Trophoblast cell (in vitro differentiated cells and primary cell): ENCODE data around the gene HIPK2.

Experiments
- DNase-seq, 2 donors: peaks; one replicate each; pipeline ENCODE4 v3.0.0-alpha.2; 2016
- H2AFZ ChIP-seq: 2 replicates; pipeline ENCODE4 v1.6.1; 2013; ENCODE audit warnings: low read length, moderate library complexity, mild to moderate bottlenecking; ENCODE audit not compliant: insufficient read depth, poor library complexity
- H2AK5ac ChIP-seq: 2 replicates; pipeline ENCODE4 v1.6.1; 2013; ENCODE audit warnings: mild to moderate bottlenecking, low read length
- H2BK120ac ChIP-seq: 2 replicates; pipeline ENCODE4 v1.6.1; 2013; ENCODE audit warnings: low read length, mild to moderate bottlenecking, moderate library complexity; ENCODE audit not compliant: insufficient read depth, poor library complexity
- H2BK12ac ChIP-seq: 2 replicates; pipeline ENCODE4 v1.6.1; 2013; ENCODE audit warnings: mild to moderate bottlenecking, low read length, moderate library complexity
- H2BK5ac ChIP-seq: 2 replicates; pipeline ENCODE4 v1.6.1; 2013; ENCODE audit warnings: low read length, low read depth, moderate library complexity, mild to moderate bottlenecking; ENCODE audit not compliant: poor library complexity
- H3K14ac ChIP-seq: 2 replicates; pipeline ENCODE4 v1.6.1; 2013; ENCODE audit warnings: mild to moderate bottlenecking, low read length
- H3K18ac ChIP-seq: 2 replicates; pipeline ENCODE4 v1.6.1; 2013; ENCODE audit warnings: mild to moderate bottlenecking, low read length
- H3K23ac ChIP-seq: 2 replicates; pipeline ENCODE4 v1.6.1; 2013; ENCODE audit warnings: low read length
- H3K27ac ChIP-seq: 2 replicates; pipeline ENCODE4 v1.5.1; 2013; ENCODE audit warnings: low read depth, mild to moderate bottlenecking, inconsistent platforms, low read length, moderate library complexity
- H3K27me3 ChIP-seq: 2 replicates; pipeline ENCODE4 v1.6.1; 2013; ENCODE audit warnings: inconsistent platforms, mild to moderate bottlenecking, low read length, moderate library complexity; ENCODE audit not compliant: insufficient read depth
- H3K36me3 ChIP-seq, 2 experiments: 1 replicate in 1 of 2; 2 replicates in 1 of 2; pipeline ENCODE4 v1.6.1; 2013; ENCODE audit warnings: low read length in 2 of 2, mild to moderate bottlenecking in 2 of 2, moderate library complexity in 1 of 2; ENCODE audit not compliant: insufficient read depth in 2 of 2, control insufficient read depth in 1 of 2
- H3K4ac ChIP-seq: 2 replicates; pipeline ENCODE4 v1.6.1; 2013; ENCODE audit warnings: low read depth, mild to moderate bottlenecking, low read length, moderate library complexity
- H3K4me1 ChIP-seq, 2 experiments: 1 replicate in 1 of 2; 2 replicates in 1 of 2; pipeline ENCODE4 v1.6.1; 2013; ENCODE audit warnings: low read length in 2 of 2, mild to moderate bottlenecking in 2 of 2, moderate library complexity in 1 of 2; ENCODE audit not compliant: insufficient read depth in 2 of 2, control insufficient read depth in 1 of 2
- H3K4me2 ChIP-seq: 2 replicates; pipeline ENCODE4 v1.6.1; 2013; ENCODE audit warnings: inconsistent platforms, mild to moderate bottlenecking, low read length, moderate library complexity
- H3K4me3 ChIP-seq: 2 replicates; pipeline ENCODE4 v1.5.1; 2013; ENCODE audit warnings: mild to moderate bottlenecking, low read depth, low read length, inconsistent platforms
- H3K79me1 ChIP-seq: one replicate; pipeline ENCODE4 v1.6.1; 2013; ENCODE audit warnings: low read length
- H3K79me2 ChIP-seq: 2 replicates; pipeline ENCODE4 v1.6.1; 2013; ENCODE audit warnings: low read length, mild to moderate bottlenecking; ENCODE audit not compliant: control insufficient read depth, insufficient read depth, poor library complexity
- H3K9ac ChIP-seq: 2 replicates; pipeline ENCODE4 v1.6.1; 2013; ENCODE audit warnings: mild to moderate bottlenecking, low read length
- H3K9me3 ChIP-seq: 2 replicates; pipeline ENCODE4 v1.6.1; 2013; ENCODE audit warnings: low read depth, mild to moderate bottlenecking, control low read depth, inconsistent platforms, low read length; ENCODE audit not compliant: insufficient read depth
- H4K12ac ChIP-seq: 2 replicates; pipeline ENCODE4 v1.6.1; 2013; ENCODE audit warnings: low read depth, mild to moderate bottlenecking, low read length, moderate library complexity
- H4K8ac ChIP-seq: 2 replicates; pipeline ENCODE4 v1.6.1; 2013; ENCODE audit warnings: low read depth, mild to moderate bottlenecking, low read length, moderate library complexity
- H4K91ac ChIP-seq: one replicate; pipeline ENCODE4 v1.6.1; 2013; ENCODE audit warnings: low read depth, mild to moderate bottlenecking, low read length, moderate library complexity
- WGBS: extraction: QIAGEN DNeasy Blood & Tissue Kit; methylation state at CpG from one replicate; pipeline ENCODE4 v1.1.7; 2013; ENCODE audit warnings: missing lambda C conversion rate; ENCODE audit not compliant: insufficient read length, insufficient coverage; ENCODE audit errors: extremely low coverage; 5-methylcytosine and 5-hydroxymethylcytosine counted together

HIPK2 gene

DNA sequence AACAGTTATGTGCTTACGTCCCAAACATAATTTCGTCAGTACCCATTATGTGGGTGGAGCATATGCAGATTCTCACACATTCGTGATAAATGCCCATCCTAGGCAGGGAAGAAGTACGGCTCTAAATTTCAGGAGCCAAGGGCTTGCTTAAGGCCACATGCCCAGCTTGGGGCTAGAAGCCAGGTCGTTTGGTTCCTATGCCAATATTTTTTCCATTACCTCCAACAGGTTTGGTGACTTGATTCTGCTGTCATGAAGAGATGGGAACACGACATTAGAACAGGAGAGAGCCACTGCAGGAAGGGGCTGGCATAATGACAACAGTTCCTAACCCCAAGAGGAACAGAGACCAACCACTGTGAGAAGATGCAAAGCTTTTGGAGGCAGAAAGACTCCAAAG lies 85.1 kb downstream of the HIPK2 start:
- no peaks in the 10 kb centered on the region for H3K27me3 ChIP-seq
- H2AK5ac ChIP-seq = no peak overlapping the region
- no peak overlapping the region for H4K8ac ChIP-seq
- no peak overlapping the region for H3K14ac ChIP-seq
- no peak overlapping the region for H2AFZ ChIP-seq
- H2BK120ac ChIP-seq = no peak overlapping the region
- peaks cover 2% of the 10 kb centered on the region for H3K9me3 ChIP-seq
- no peak overlapping the region for H4K12ac ChIP-seq
- H3K36me3 ChIP-seq = no peaks in the 10 kb centered on the region
- no peak for DNase-seq
- H3K79me1 ChIP-seq = no peaks in the 10 kb centered on the region
- no peak overlapping the region for H3K4ac ChIP-seq
- no peak overlapping the region for H3K9ac ChIP-seq
- H3K27ac ChIP-seq = no peak overlapping the region
- H2BK5ac ChIP-seq = no peak overlapping the region
- no peak overlapping the region for H3K18ac ChIP-seq
- no peaks in the 10 kb centered on the region for H3K79me2 ChIP-seq
- H3K4me2 ChIP-seq = no peak overlapping the region
- H4K91ac ChIP-seq = no peak overlapping the region
- H3K4me1 ChIP-seq = peaks cover 3 to 6% of the 10 kb centered on the region in 2 experiments
- no peak overlapping the region for H2BK12ac ChIP-seq
- no peak overlapping the region for H3K4me3 ChIP-seq
- H3K23ac ChIP-seq = no peak overlapping the region
- whole genome bisulfite sequencing = no CpG with 5 or more reads among the region's 6 CpGs

DNA sequence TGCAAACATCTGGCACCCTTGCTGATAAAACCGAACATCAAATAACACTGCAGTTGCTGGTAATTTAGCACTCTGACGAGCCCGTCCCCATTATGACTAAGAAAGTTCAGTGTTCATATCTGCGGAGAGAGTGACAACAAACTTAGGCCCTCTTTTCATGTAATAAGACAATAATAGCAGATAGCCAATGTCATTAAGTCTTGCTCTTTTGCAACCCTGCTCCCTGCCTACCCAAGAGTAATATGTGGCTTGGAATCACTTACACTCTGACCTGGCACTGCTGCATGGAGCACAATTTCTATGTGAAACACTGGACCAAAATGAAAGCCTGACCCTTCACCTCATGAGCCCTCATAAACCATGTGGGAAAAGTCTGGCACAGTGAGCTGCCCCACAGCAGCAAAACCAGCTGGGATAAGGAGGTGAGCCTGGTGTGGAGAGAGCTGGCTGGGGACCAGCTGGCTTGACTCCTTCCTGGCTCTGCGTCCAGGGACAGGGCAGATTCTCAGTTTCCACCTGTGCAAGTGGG lies 86.5 kb downstream of the HIPK2 start:
- no peak overlapping the region for H4K91ac ChIP-seq
- no peak overlapping the region for H4K12ac ChIP-seq
- no peak overlapping the region for H2AFZ ChIP-seq
- H2AK5ac ChIP-seq = no peak overlapping the region
- H3K9ac ChIP-seq = no peak overlapping the region
- H3K4me3 ChIP-seq = no peak overlapping the region
- peaks cover 6% of the 10 kb centered on the region in 2 experiments for H3K4me1 ChIP-seq
- WGBS = no CpG with 5 or more reads among the region's 5 CpGs
- no peak overlapping the region for H3K4me2 ChIP-seq
- no peak for DNase-seq
- no peak overlapping the region for H3K14ac ChIP-seq
- H3K9me3 ChIP-seq = peaks cover 2% of the 10 kb centered on the region
- H3K27ac ChIP-seq = no peak overlapping the region
- no peaks in the 10 kb centered on the region for H3K36me3 ChIP-seq
- H3K18ac ChIP-seq = no peak overlapping the region
- H4K8ac ChIP-seq = no peak overlapping the region
- peak overlapping the region; percentile 28 for H3K23ac ChIP-seq
- H3K4ac ChIP-seq = no peak overlapping the region
- no peaks in the 10 kb centered on the region for H3K79me1 ChIP-seq
- H3K79me2 ChIP-seq = no peaks in the 10 kb centered on the region
- no peak overlapping the region for H2BK12ac ChIP-seq
- H2BK5ac ChIP-seq = no peak overlapping the region
- H3K27me3 ChIP-seq = no peaks in the 10 kb centered on the region
- H2BK120ac ChIP-seq = no peak overlapping the region

DNA sequence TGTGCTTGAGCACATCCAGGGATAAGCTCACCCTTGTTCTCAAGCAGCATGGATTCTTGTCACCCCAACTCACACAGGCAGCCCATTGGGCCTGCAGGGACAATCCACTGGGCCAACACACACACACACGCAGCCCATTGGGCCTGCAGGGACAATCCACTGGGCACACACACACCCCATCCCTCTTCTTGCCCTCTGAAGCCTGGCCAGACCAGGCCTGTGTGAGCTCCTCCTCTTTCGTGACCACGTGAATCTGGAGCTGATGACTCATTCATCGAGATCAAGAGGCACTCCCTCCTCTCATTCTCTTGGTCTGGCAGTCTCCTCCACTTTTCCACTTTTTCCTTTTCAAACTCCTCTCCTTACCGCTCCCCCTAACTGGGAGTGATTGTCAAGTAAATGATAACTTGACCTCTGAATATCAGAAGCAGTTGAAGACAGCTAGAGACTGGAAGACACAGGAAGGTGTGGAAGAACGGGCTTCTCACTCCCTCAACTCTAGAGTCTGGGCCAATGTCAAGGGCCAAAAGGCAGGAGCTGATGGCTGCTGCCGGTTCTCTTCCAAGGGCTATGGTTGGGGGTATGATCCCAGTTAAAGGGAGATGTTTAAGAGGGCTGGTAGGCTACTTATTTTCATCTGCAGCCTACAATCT lies 89.7 kb downstream of the HIPK2 start:
- Histone ChIP-seq H3K18ac (no peak overlapping the region), H3K79me2 (no peaks in the 10 kb centered on the region), H3K36me3 (no peaks in the 10 kb centered on the region), H4K8ac (no peak overlapping the region), H3K27me3 (no peaks in the 10 kb centered on the region), H3K4me3 (no peak overlapping the region), H3K27ac (no peak overlapping the region), H3K4ac (no peak overlapping the region), H2BK5ac (no peak overlapping the region), H3K9me3 (peaks cover 2% of the 10 kb centered on the region), H3K9ac (no peak overlapping the region), H3K4me1 (peaks cover 8 to 10% of the 10 kb centered on the region in 2 experiments), H4K12ac (no peak overlapping the region), H3K79me1 (no peaks in the 10 kb centered on the region), H2AK5ac (no peak overlapping the region), H2BK120ac (no peak overlapping the region), H2BK12ac (no peak overlapping the region), H4K91ac (no peak overlapping the region), H2AFZ (no peak overlapping the region), H3K23ac (no peak overlapping the region), H3K14ac (no peak overlapping the region), H3K4me2 (no peak overlapping the region)
- DNase-seq = peak in 1 of 2 donors; percentile 29
- WGBS = no CpG with 5 or more reads among the region's 7 CpGs

DNA sequence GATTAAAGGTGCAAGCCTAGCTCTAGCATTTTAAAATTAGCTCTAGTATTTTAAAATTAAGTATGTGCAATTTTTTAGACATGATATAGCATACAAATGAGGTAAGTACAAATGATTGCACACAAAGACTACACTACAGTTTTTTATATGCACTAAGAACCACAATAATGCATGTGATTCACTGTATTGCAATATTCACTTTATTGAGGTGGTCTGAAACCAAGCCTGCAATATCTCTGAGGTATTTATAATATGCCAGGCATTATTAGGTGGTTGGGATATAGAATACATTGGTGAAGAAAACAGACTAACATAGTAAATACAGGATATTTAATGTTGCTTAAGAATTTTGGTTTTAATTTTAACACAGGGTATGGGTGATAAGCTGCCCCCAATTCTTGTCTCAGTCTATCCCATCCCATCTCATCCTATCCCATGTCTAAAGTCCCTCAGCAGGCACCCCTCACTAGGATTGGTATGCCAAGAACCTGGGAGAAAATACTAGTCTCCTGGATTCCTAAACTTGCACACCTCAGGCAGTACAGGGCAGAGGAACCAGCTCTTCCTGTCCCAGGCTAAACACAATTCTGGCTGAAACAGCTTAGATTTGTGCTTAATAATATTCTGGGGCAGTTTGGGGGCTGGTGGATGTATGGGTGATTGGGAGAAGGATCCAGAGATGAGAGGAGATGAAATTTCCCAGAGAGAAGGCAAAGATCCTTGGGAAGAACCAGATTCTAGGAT lies 90.4 kb downstream of the HIPK2 start:
- no peak overlapping the region for H3K4me2 ChIP-seq
- H2AFZ ChIP-seq = no peak overlapping the region
- no peak overlapping the region for H3K4me3 ChIP-seq
- H3K79me1 ChIP-seq = no peaks in the 10 kb centered on the region
- H3K36me3 ChIP-seq = no peaks in the 10 kb centered on the region
- no peak overlapping the region for H3K14ac ChIP-seq
- no peak overlapping the region for H4K91ac ChIP-seq
- H4K12ac ChIP-seq = no peak overlapping the region
- H2BK120ac ChIP-seq = no peak overlapping the region
- H3K4ac ChIP-seq = no peak overlapping the region
- DNase-seq = peak in 1 of 2 donors; percentile 21
- H2BK5ac ChIP-seq = no peak overlapping the region
- no peak overlapping the region for H2AK5ac ChIP-seq
- no peaks in the 10 kb centered on the region for H3K79me2 ChIP-seq
- no peak overlapping the region for H3K23ac ChIP-seq
- no peak overlapping the region for H3K9ac ChIP-seq
- H3K27ac ChIP-seq = no peak overlapping the region
- no peak overlapping the region for H3K18ac ChIP-seq
- H3K27me3 ChIP-seq = no peaks in the 10 kb centered on the region
- H3K9me3 ChIP-seq = peaks cover 2% of the 10 kb centered on the region
- no peak overlapping the region for H4K8ac ChIP-seq
- H3K4me1 ChIP-seq = peaks cover 15 to 17% of the 10 kb centered on the region in 2 experiments
- no peak overlapping the region for H2BK12ac ChIP-seq
